HS-27A (cell line): ENCODE data around the gene TTN.
"Not testable (repeated sequence)": the region's sequence is repeated elsewhere in the genome, so short reads cannot be mapped to it uniquely, and the experiment has no call there.

Experiments used
- DNase-seq: peaks from one replicate; pipeline ENCODE4 v3.0.0-alpha.2; 2012; ENCODE audit warnings: low read depth, missing footprints

TTN gene

DNA sequence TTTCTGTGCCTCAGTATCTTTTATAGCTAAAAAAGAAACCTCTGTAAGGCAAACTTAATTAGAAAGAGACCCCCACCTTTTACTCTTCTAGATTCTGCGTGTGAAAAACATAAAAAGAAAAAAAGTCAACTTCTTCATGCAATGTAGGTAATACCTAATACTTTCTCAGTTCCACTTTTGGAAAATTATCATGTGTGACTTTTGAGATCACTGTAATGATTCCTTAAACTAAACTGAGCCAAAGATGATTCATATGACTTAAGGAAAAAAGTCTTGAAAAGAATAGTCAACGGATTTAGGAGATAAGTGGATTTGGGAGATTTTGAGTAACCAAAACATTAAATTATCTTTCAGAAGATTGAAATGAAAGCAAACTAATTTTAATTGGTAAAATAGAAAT is 278.0 kb downstream of the TTN start:
- DNase-seq, result no peak

DNA sequence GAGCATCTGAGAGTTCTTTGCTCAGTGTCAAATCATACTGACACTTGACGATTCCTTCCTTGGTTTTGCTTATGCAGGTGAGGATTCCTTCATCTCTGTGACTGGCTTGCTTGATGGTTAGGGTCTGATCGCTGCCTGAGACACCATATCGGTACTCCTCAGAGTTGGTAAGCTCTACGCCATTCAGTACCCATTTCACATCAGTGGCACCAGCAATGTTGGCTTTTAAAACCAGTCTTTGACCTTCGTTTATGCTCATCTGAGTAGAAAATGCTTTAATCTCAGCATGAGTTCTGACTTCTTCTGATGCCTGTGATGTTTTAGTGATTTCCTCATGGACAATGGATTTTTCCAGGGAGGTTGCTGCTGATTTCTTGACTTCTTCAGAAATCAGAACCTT is 278.6 kb downstream of the TTN start:
- no peak for DNase-seq

- DNase-seq, result no peak
Observed at GRCh38 chr2:178527592-178527991, 279.6 kb downstream of the TTN start.

- DNase-seq, result no peak
Observed at GRCh38 chr2:178526256-178526655, 281.0 kb downstream of the TTN start.

DNA sequence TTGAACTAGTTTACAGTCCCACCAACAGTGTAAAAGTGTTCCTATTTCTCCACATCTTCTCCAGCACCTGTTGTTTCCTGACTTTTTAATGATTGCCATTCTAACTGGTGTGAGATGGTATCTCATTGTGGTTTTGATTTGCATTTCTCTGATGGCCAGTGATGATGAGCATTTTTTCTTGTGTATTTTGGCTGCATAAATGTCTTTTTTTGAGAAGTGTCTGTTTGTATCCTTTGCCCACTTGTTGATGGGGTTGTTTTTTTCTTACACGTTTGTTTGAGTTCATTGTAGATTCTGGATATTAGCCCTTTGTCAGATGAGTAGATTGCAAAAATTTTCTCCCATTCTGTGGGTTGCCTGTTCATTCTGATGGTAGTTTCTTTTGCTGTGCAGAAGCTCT is 281.8 kb downstream of the TTN start:
- not testable (repeated sequence) for DNase-seq

DNA sequence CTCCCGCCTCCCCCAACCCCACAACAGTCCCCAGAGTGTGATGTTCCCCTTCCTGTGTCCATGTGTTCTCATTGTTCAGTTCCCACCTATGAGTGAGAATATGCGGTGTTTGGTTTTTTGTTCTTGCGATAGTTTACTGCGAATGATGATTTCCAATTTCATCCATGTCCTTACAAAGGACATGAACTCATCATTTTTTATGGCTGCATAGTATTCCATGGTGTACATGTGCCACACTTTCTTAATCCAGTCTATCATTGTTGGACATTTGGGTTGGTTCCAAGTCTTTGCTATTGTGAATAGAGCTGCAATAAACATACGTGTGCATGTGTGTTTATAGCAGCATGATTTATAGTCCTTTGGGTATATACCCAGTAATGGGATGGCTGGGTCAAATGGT is 282.2 kb downstream of the TTN start:
- DNase-seq, result not testable (repeated sequence)

GRCh38 chr2:178523596-178524134 is 283.6 kb downstream of the TTN start:
- DNase-seq, result no peak

GRCh38 chr2:178522950-178523595 is 284.1 kb downstream of the TTN start:
- no peak for DNase-seq

GRCh38 chr2:178521304-178522150 is 285.7 kb downstream of the TTN start:
- no peak for DNase-seq

DNA sequence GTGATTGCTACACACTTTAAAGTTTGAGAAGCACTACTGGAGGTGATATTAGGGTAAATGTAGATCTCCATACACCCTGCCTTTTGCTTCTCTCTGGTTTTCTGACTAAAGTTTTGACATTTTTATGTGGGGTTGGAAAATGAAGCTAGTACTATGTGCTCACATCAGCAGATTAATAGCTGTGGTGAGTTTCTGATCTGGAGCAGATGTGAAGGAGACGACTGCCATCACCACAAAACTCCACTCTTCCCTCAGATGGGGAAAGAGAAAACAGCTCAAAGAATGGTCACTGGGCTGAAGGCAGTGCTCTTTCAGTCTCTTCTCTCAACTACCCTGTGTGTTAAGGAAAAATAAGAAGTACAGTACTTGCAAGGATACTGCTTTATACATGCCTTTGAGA is 289.7 kb downstream of the TTN start:
- no peak for DNase-seq

GRCh38 chr2:178514664-178515063 is 292.6 kb downstream of the TTN start:
- DNase-seq, result peak; percentile 12

GRCh38 chr2:178513876-178514275 is 293.3 kb downstream of the TTN start:
- no peak for DNase-seq

- DNase-seq, result no peak
Observed at GRCh38 chr2:178512484-178512883, 294.7 kb downstream of the TTN start.

GRCh38 chr2:178510384-178510783 is 296.8 kb downstream of the TTN start:
- DNase-seq, result no peak

- DNase-seq, result no peak
Observed at GRCh38 chr2:178508646-178509045, 298.6 kb downstream of the TTN start.

DNA sequence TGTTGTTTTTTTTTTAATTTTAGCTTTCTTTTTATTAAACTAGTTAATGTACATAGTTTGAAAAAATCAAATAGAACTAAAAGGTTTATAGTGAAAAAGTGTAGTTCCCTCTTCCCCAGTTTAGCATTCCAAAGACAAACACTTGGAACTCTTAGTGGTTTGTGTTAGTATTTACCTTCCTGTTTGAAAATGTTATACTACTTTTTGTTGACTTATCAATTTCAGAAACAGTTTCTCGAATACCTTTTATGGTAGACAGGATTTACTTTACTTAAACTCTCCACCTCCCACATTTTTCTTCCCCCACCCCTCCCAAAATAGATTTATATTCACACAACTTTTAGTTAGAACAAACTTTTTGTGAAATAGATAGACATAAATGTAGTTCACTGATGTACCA is 300.3 kb downstream of the TTN start:
- DNase-seq, result no peak

DNA sequence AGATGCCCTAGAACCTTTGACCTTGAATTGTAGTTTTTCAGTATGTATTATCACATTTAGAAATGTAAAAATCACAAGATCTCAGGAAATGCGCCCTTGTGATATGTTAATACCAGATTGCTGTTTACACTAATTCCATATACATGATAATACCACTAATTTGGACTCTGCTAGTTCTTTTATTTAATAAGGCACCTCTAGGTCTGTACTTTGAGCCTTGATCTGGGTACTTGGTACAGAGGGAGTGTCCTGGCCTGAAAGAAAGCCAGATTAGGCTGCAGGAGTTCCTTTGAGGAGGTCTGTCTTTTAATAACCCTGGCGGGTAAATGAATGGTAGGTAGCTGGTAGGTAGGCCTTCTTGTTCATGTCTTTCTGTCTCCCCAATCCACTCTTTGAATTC is 300.7 kb downstream of the TTN start:
- DNase-seq, result no peak

DNA sequence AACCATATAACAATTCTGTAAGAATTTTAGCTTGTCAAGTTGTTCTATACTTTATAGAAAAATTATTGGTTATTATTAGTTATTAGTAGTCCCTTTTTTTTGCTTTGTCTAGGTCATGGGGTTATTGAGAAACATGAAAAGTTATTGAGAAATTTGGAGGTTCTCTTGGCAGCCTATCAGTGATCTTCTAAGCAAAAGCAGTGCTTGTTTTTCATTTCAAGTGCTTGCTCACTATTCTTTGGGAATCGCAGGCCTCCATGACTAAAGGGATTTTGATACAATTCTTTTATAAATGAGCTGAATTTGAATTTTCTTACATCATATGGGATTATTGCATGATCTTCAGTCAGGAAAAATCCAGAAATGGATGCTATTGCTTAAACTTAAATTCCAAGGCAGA is 301.1 kb downstream of the TTN start:
- no peak for DNase-seq

- DNase-seq, result no peak
Observed at GRCh38 chr2:178502751-178503150, 304.5 kb downstream of the TTN start.

DNA sequence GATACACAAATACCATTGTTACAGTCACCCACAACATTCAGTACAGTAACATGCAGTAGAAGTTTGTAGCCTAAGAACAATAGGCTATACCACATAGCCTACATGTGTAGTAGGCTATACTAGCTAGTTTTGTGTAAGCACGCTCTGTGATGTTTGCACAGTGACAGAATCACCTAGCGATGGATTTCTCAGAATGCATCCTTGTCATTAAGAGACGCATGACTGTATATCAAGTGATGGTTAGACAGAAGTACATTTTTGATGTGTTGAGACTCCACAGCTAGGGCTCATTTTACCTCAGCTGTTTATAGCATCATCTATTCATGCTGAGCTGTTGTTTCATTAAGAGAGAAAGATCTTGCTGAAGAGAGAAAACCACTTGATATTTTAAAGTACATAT is 307.6 kb downstream of the TTN start:
- DNase-seq, result no peak

GRCh38 chr2:178498137-178498536 is 309.1 kb downstream of the TTN start:
- no peak for DNase-seq

DNA sequence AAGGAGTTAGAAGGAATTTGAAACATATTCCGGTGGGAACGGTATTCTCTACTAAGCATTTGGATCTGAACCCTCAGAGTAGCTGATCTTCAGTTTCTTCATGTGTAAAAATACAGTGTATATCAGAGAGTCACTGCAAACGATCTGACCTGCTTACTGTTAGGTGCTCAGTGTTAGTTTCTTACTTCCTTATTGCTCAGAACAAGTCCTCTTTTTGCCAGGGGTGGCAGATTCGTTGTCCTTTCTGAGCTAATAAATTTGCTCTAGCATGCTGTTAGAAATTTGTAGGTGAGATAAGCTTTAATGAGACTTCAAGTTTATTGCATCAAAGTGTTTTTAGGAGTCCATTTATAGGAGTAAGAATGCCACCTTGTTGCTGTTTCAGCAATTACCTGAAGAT is 311.2 kb downstream of the TTN start:
- no peak for DNase-seq

DNA sequence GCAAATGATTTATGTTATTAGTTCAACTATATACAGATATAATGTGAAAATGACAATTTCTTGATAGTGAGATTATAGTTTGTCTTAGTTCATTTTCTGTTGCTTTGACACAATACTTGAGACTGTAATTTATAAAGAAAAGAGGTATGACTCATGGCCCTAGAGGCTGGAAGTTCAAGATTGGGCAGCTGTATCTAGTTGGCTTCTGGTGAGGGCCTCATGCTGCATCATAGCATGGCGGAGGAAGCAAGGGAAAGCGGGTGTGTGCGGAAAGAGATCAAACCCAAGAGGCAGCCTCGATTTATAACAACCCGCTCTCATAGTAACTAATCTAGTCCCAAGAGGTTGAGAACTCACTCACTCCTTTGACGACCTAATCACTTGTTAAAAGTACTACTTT is 315.6 kb downstream of the TTN start:
- no peak for DNase-seq
